ENCODE measurements around the gene SPATA16.

SPATA16 gene

GRCh38 chr3:172856795-172857742 is 284.0 kb downstream of the SPATA16 start:
- no peaks in the 10 kb centered on the region for H3K27me3 ChIP-seq (ENCODE audit: insufficient read depth, low read length)
- no peaks in the 10 kb centered on the region for H3K79me2 ChIP-seq (ENCODE audit: control insufficient read depth, insufficient read depth, low read length, poor library complexity)
- H4K8ac ChIP-seq (ENCODE audit: low read depth, low read length): no peak overlapping the region
- H2AK5ac ChIP-seq (ENCODE audit: low read length): no peak overlapping the region
- no peak overlapping the region for H3K14ac ChIP-seq (ENCODE audit: low read length)
- peak; percentile 89 to 92 for DNase-seq
- no peak overlapping the region for H3K4ac ChIP-seq (ENCODE audit: low read depth, low read length)
- no peak overlapping the region for H3K23ac ChIP-seq (ENCODE audit: low read length)
- no peaks in the 10 kb centered on the region for H3K79me1 ChIP-seq (ENCODE audit: low read length)
- no peak overlapping the region for H3K4me3 ChIP-seq (ENCODE audit: low read depth, low read length)
- no peaks in the 10 kb centered on the region for H3K9me3 ChIP-seq (ENCODE audit: insufficient read depth, low read depth, low read length)
- no peak overlapping the region for H3K4me2 ChIP-seq (ENCODE audit: low read length)
- no peak overlapping the region for H3K18ac ChIP-seq (ENCODE audit: low read length)
- H3K36me3 ChIP-seq (ENCODE audit: control insufficient read depth in 1 of 2, insufficient read depth in 2 of 2, low read length in 2 of 2): no peaks in the 10 kb centered on the region
- H4K91ac ChIP-seq (ENCODE audit: low read depth, low read length): no peak overlapping the region
- H2BK120ac ChIP-seq (ENCODE audit: insufficient read depth, low read length, poor library complexity): no peak overlapping the region
- no peak overlapping the region for H3K27ac ChIP-seq (ENCODE audit: low read depth, low read length)
- no CpG with 5 or more reads among the region's 4 CpGs for WGBS (ENCODE audit: extremely low coverage, insufficient coverage, insufficient read length)
- H3K9ac ChIP-seq (ENCODE audit: low read length): no peak overlapping the region
- no peak overlapping the region for H2AFZ ChIP-seq (ENCODE audit: insufficient read depth, low read length, poor library complexity)
- no peak overlapping the region for H4K12ac ChIP-seq (ENCODE audit: low read depth, low read length)
- no peak overlapping the region for H2BK5ac ChIP-seq (ENCODE audit: low read depth, low read length, poor library complexity)
- H2BK12ac ChIP-seq (ENCODE audit: low read length): no peak overlapping the region
- H3K4me1 ChIP-seq (ENCODE audit: control insufficient read depth in 1 of 2, insufficient read depth in 2 of 2, low read length in 2 of 2): peaks cover 0 to 2% of the 10 kb centered on the region in 2 experiments

DNA sequence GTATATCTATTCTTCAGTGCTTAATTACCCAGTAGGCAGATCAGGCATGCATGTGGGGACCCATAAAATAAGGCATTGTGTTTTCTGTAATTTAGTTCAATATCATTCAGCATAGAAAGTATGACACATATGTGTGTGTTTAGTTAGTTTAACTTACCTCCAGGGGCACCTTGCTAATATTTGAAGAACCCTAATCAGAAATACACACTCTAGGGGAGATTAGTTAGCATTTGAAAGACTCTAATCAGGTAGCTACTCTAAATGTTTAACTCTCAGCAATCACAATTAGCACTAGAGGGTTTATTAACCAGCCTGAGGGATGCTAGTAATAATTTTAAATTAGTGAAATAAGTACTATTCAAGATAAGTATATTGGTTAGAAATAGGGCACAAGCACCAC is 286.0 kb downstream of the SPATA16 start:
- Histone ChIP-seq H3K18ac (ENCODE audit: low read length) (no peak overlapping the region), H3K14ac (ENCODE audit: low read length) (no peak overlapping the region), H3K9me3 (ENCODE audit: insufficient read depth, low read depth, low read length) (no peaks in the 10 kb centered on the region), H4K12ac (ENCODE audit: low read depth, low read length) (no peak overlapping the region), H2BK5ac (ENCODE audit: low read depth, low read length, poor library complexity) (no peak overlapping the region), H2BK12ac (ENCODE audit: low read length) (no peak overlapping the region), H3K27ac (ENCODE audit: low read depth, low read length) (no peak overlapping the region), H3K27me3 (ENCODE audit: insufficient read depth, low read length) (no peaks in the 10 kb centered on the region), H3K4me2 (ENCODE audit: low read length) (no peak overlapping the region), H4K91ac (ENCODE audit: low read depth, low read length) (no peak overlapping the region), H2AFZ (ENCODE audit: insufficient read depth, low read length, poor library complexity) (no peak overlapping the region), H3K36me3 (ENCODE audit: control insufficient read depth in 1 of 2, insufficient read depth in 2 of 2, low read length in 2 of 2) (no peaks in the 10 kb centered on the region), H3K4me3 (ENCODE audit: low read depth, low read length) (no peak overlapping the region), H2BK120ac (ENCODE audit: insufficient read depth, low read length, poor library complexity) (no peak overlapping the region), H3K9ac (ENCODE audit: low read length) (no peak overlapping the region), H3K79me2 (ENCODE audit: control insufficient read depth, insufficient read depth, low read length, poor library complexity) (no peaks in the 10 kb centered on the region), H4K8ac (ENCODE audit: low read depth, low read length) (no peak overlapping the region), H3K4me1 (ENCODE audit: control insufficient read depth in 1 of 2, insufficient read depth in 2 of 2, low read length in 2 of 2) (peaks cover 0 to 2% of the 10 kb centered on the region in 2 experiments), H3K23ac (ENCODE audit: low read length) (no peak overlapping the region), H2AK5ac (ENCODE audit: low read length) (no peak overlapping the region), H3K79me1 (ENCODE audit: low read length) (no peaks in the 10 kb centered on the region), H3K4ac (ENCODE audit: low read depth, low read length) (no peak overlapping the region)
- no peak for DNase-seq

- no peaks in the 10 kb centered on the region for H3K79me2 ChIP-seq (ENCODE audit: control insufficient read depth, insufficient read depth, low read length, poor library complexity)
- H3K18ac ChIP-seq (ENCODE audit: low read length): no peak overlapping the region
- no peaks in the 10 kb centered on the region for H3K36me3 ChIP-seq (ENCODE audit: control insufficient read depth in 1 of 2, insufficient read depth in 2 of 2, low read length in 2 of 2)
- no peak overlapping the region for H2BK12ac ChIP-seq (ENCODE audit: low read length)
- peaks cover 0 to 2% of the 10 kb centered on the region in 2 experiments for H3K4me1 ChIP-seq (ENCODE audit: control insufficient read depth in 1 of 2, insufficient read depth in 2 of 2, low read length in 2 of 2)
- H2AFZ ChIP-seq (ENCODE audit: insufficient read depth, low read length, poor library complexity): no peak overlapping the region
- H3K27ac ChIP-seq (ENCODE audit: low read depth, low read length): no peak overlapping the region
- H3K23ac ChIP-seq (ENCODE audit: low read length): no peak overlapping the region
- WGBS (ENCODE audit: extremely low coverage, insufficient coverage, insufficient read length): no CpG with 5 or more reads among the region's 3 CpGs
- no peaks in the 10 kb centered on the region for H3K79me1 ChIP-seq (ENCODE audit: low read length)
- no peak overlapping the region for H2BK120ac ChIP-seq (ENCODE audit: insufficient read depth, low read length, poor library complexity)
- no peak overlapping the region for H3K4me2 ChIP-seq (ENCODE audit: low read length)
- H3K9ac ChIP-seq (ENCODE audit: low read length): no peak overlapping the region
- H3K9me3 ChIP-seq (ENCODE audit: insufficient read depth, low read depth, low read length): no peaks in the 10 kb centered on the region
- H4K12ac ChIP-seq (ENCODE audit: low read depth, low read length): no peak overlapping the region
- H2BK5ac ChIP-seq (ENCODE audit: low read depth, low read length, poor library complexity): no peak overlapping the region
- no peak overlapping the region for H2AK5ac ChIP-seq (ENCODE audit: low read length)
- DNase-seq: no peak
- no peak overlapping the region for H3K4me3 ChIP-seq (ENCODE audit: low read depth, low read length)
- H4K91ac ChIP-seq (ENCODE audit: low read depth, low read length): no peak overlapping the region
- H3K14ac ChIP-seq (ENCODE audit: low read length): no peak overlapping the region
- no peak overlapping the region for H4K8ac ChIP-seq (ENCODE audit: low read depth, low read length)
- no peak overlapping the region for H3K4ac ChIP-seq (ENCODE audit: low read depth, low read length)
- H3K27me3 ChIP-seq (ENCODE audit: insufficient read depth, low read length): no peaks in the 10 kb centered on the region
These were observed 286.9 kb downstream of the SPATA16 start for GRCh38 chr3:172853921-172854666.

DNA sequence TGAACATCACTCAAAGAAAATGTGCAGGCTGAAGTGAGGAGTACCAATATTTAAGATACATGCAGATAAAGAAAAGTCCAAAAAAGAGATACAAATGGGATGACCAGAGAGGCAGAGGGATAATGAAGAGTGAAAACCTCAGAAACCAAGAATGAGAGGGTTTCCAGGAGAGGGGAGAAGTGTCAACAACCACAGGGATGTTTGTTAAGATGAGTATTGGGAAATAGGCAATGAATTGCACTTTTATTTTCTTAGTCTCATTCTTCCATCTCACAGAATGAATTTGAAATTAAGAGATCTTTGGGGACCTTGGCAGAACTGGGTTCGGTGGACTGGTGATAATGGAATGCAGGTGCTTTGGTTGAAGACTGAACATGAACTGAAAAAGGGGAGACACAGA is 288.0 kb downstream of the SPATA16 start:
- no peak overlapping the region for H4K12ac ChIP-seq (ENCODE audit: low read depth, low read length)
- no peak overlapping the region for H3K27ac ChIP-seq (ENCODE audit: low read depth, low read length)
- H3K4ac ChIP-seq (ENCODE audit: low read depth, low read length): no peak overlapping the region
- no peak for DNase-seq
- no peak overlapping the region for H2AFZ ChIP-seq (ENCODE audit: insufficient read depth, low read length, poor library complexity)
- no peak overlapping the region for H3K4me2 ChIP-seq (ENCODE audit: low read length)
- no peaks in the 10 kb centered on the region for H3K79me1 ChIP-seq (ENCODE audit: low read length)
- no peak overlapping the region for H2BK5ac ChIP-seq (ENCODE audit: low read depth, low read length, poor library complexity)
- H4K8ac ChIP-seq (ENCODE audit: low read depth, low read length): no peak overlapping the region
- no peaks in the 10 kb centered on the region for H3K36me3 ChIP-seq (ENCODE audit: control insufficient read depth in 1 of 2, insufficient read depth in 2 of 2, low read length in 2 of 2)
- no peak overlapping the region for H3K4me3 ChIP-seq (ENCODE audit: low read depth, low read length)
- peaks cover 0 to 2% of the 10 kb centered on the region in 2 experiments for H3K4me1 ChIP-seq (ENCODE audit: control insufficient read depth in 1 of 2, insufficient read depth in 2 of 2, low read length in 2 of 2)
- no peak overlapping the region for H2BK120ac ChIP-seq (ENCODE audit: insufficient read depth, low read length, poor library complexity)
- no peak overlapping the region for H3K14ac ChIP-seq (ENCODE audit: low read length)
- H4K91ac ChIP-seq (ENCODE audit: low read depth, low read length): no peak overlapping the region
- H2BK12ac ChIP-seq (ENCODE audit: low read length): no peak overlapping the region
- no CpG with 5 or more reads among the region's 1 CpG for WGBS (ENCODE audit: extremely low coverage, insufficient coverage, insufficient read length)
- no peaks in the 10 kb centered on the region for H3K27me3 ChIP-seq (ENCODE audit: insufficient read depth, low read length)
- H3K9me3 ChIP-seq (ENCODE audit: insufficient read depth, low read depth, low read length): no peaks in the 10 kb centered on the region
- no peak overlapping the region for H3K9ac ChIP-seq (ENCODE audit: low read length)
- H3K23ac ChIP-seq (ENCODE audit: low read length): no peak overlapping the region
- H3K18ac ChIP-seq (ENCODE audit: low read length): no peak overlapping the region
- H3K79me2 ChIP-seq (ENCODE audit: control insufficient read depth, insufficient read depth, low read length, poor library complexity): no peaks in the 10 kb centered on the region
- H2AK5ac ChIP-seq (ENCODE audit: low read length): no peak overlapping the region
